Ecto neural progenitor cell (in vitro differentiated cells): ENCODE data around the gene CDC42EP4.
A peak's percentile ranks its signal among the peaks of the same experiment; 100 is the strongest.

Experiments
- DNase-seq: peaks from one replicate; pipeline ENCODE4 v3.0.0-alpha.2; 2018; ENCODE audit warnings: low spot score

CDC42EP4 gene

GRCh38 chr17:73311781-73312641, at the start of gene CDC42EP4:
Gene CDC42EP4 (minus strand): TSS chr17:73312001. CDS start chr17:73286500, 25,501 bp downstream.
- DNase-seq = peak; percentile 99

GRCh38 chr17:73360961-73361761, 49.4 kb upstream of the CDC42EP4 start:
- peak; percentile 85 for DNase-seq

GRCh38 chr17:73359987-73360410, 48.2 kb upstream of the CDC42EP4 start:
- DNase-seq = no peak

GRCh38 chr17:73359352-73359751, 47.6 kb upstream of the CDC42EP4 start:
- no peak for DNase-seq

GRCh38 chr17:73358668-73359067, 46.9 kb upstream of the CDC42EP4 start:
- DNase-seq = no peak

- no peak for DNase-seq
These were observed 46.2 kb upstream of the CDC42EP4 start for GRCh38 chr17:73357981-73358380.

- DNase-seq = no peak
These were observed 45.5 kb upstream of the CDC42EP4 start for GRCh38 chr17:73357318-73357717.

GRCh38 chr17:73356561-73357170, 44.9 kb upstream of the CDC42EP4 start:
- DNase-seq = no peak

- DNase-seq = peak; percentile 46
These were observed 42.9 kb upstream of the CDC42EP4 start for GRCh38 chr17:73354423-73355284.

- no peak for DNase-seq
These were observed 40.5 kb upstream of the CDC42EP4 start for GRCh38 chr17:73352261-73352660.

GRCh38 chr17:73351764-73352163, 40.0 kb upstream of the CDC42EP4 start:
- DNase-seq = no peak

GRCh38 chr17:73350864-73351263, 39.1 kb upstream of the CDC42EP4 start:
- DNase-seq = no peak

- DNase-seq = no peak
These were observed 37.8 kb upstream of the CDC42EP4 start for GRCh38 chr17:73349647-73350046.

GRCh38 chr17:73349138-73349537, 37.3 kb upstream of the CDC42EP4 start:
- peak; percentile 81 for DNase-seq

GRCh38 chr17:73348829-73349095, 37.0 kb upstream of the CDC42EP4 start:
- peak; percentile 58 for DNase-seq

GRCh38 chr17:73348018-73348828, 36.4 kb upstream of the CDC42EP4 start:
- no peak for DNase-seq

- no peak for DNase-seq
These were observed 35.5 kb upstream of the CDC42EP4 start for GRCh38 chr17:73347351-73347750.

GRCh38 chr17:73346501-73347162, 34.8 kb upstream of the CDC42EP4 start:
- no peak for DNase-seq

GRCh38 chr17:73343739-73344454, 32.1 kb upstream of the CDC42EP4 start:
- no peak for DNase-seq

- DNase-seq = peak; percentile 91
These were observed 31.4 kb upstream of the CDC42EP4 start for GRCh38 chr17:73343168-73343634.
